ENCODE measurements around the gene SMIM29. TPM values are rescaled to one million over a fixed set of nuclear protein-coding genes. Genes with fewer than 3 reads are reported as not detected.

The SMIM29 gene
- total RNA-seq, 1 experiment from 2014 or later = 25.1 TPM

GRCh38 chr6:34277763-34278112 is 28.9 kb upstream of the SMIM29 start:
- ChIA-PET RAD21 (ENCODE audit: low non-redundant PET in 1 of 2, low total read pairs in 2 of 2, uncharacterized antibody in 2 of 2, unreplicated experiment in 2 of 2) (no interaction called here), POLR2A (no interaction called here), CTCF (no interaction called here)
- no peak overlapping the region for H3K4me3 ChIP-seq (replicated peaks in 1 of 2; ENCODE audit: low read depth in 1 of 2, low read length in 2 of 2)
- H3K27ac ChIP-seq (ENCODE audit: low read depth, low read length) = no peak overlapping the region
- no peak for DNase-seq (ENCODE audit: low read depth, low spot score)
- H4K20me1 ChIP-seq (ENCODE audit: insufficient read depth) = no peaks in the 10 kb centered on the region
- no peak overlapping the region for H3K9ac ChIP-seq (ENCODE audit: low read length)
- no peak overlapping the region for H3K4me2 ChIP-seq (ENCODE audit: low read length)
- ATAC-seq = no peak
- no peaks in the 10 kb centered on the region for H3K36me3 ChIP-seq (ENCODE audit: control insufficient read depth in 1 of 2, insufficient read depth in 2 of 2, low read length in 2 of 2)
- no peaks in the 10 kb centered on the region for H3K79me2 ChIP-seq (ENCODE audit: insufficient read depth, low read length)
- BruUV-seq (replicated peaks) = no TSS peak
- TF ChIP-seq EGR1 (IDR thresholded peaks at IDR 0.05; ENCODE audit: low read depth) = no peak
- TF ChIP-seq CEBPB (IDR thresholded peaks at IDR 0.05; ENCODE audit: low read depth) = no peak
- TF ChIP-seq FOSL1 (IDR thresholded peaks at IDR 0.05; ENCODE audit: low read depth) = no peak
- no peak for TF ChIP-seq SRF (IDR thresholded peaks at IDR 0.05; ENCODE audit: low read depth)
- TF ChIP-seq SP1 (IDR thresholded peaks at IDR 0.05; ENCODE audit: low read depth) = no peak
- TF ChIP-seq ATF3 (IDR thresholded peaks at IDR 0.05) = no peak
- TF ChIP-seq YY1 (IDR thresholded peaks at IDR 0.05; ENCODE audit: extremely low read depth, insufficient replicate concordance, low read depth, low read length) = no peak
- no peak for TF ChIP-seq ELF1 (IDR thresholded peaks at IDR 0.05; ENCODE audit: borderline replicate concordance, low read depth)
- no peak for TF ChIP-seq ZFX (IDR thresholded peaks at IDR 0.05)
- no peak for TF ChIP-seq ZNF274 (IDR thresholded peaks at IDR 0.05; ENCODE audit: low read depth, low read length)
- TF ChIP-seq RAD21 (IDR thresholded peaks at IDR 0.05; ENCODE audit: low read depth) = no peak
- no peak for TF ChIP-seq POLR2AphosphoS5 (IDR thresholded peaks at IDR 0.05; ENCODE audit: low read depth, low read length)
- TF ChIP-seq CBX3 (IDR thresholded peaks at IDR 0.05; ENCODE audit: low read depth) = no peak
- TF ChIP-seq EZH2 (IDR thresholded peaks at IDR 0.05) = no peak
- TF ChIP-seq POLR2A (IDR thresholded peaks at IDR 0.05; ENCODE audit: borderline replicate concordance, extremely low read depth, insufficient read depth, insufficient read length) = no peak
- no peak for TF ChIP-seq SIN3A (IDR thresholded peaks at IDR 0.05; ENCODE audit: low read depth)
- TF ChIP-seq CTCF (IDR thresholded peaks at IDR 0.05 in 2 of 3, conservative IDR thresholded peaks at IDR 0.05 in 1 of 3; ENCODE audit: borderline replicate concordance in 1 of 3, insufficient read depth in 1 of 3, low read depth in 2 of 3, low read length in 2 of 3) = no peak
- intact Hi-C loops (cut with micrococcal nuclease) = no loop called here
- no peak overlapping the region for H2AFZ ChIP-seq (ENCODE audit: low read depth, low read length, poor library complexity, severe bottlenecking)
- no peaks in the 10 kb centered on the region for H3K9me3 ChIP-seq (ENCODE audit: control insufficient read depth in 1 of 2, insufficient read depth in 1 of 2, low read depth in 1 of 2, low read length in 2 of 2)
- no peaks in the 10 kb centered on the region for H3K27me3 ChIP-seq (ENCODE audit: insufficient read depth, low read length)
- no peaks in the 10 kb centered on the region for H3K9me2 ChIP-seq (ENCODE audit: insufficient read depth)
- no peaks in the 10 kb centered on the region for H3K4me1 ChIP-seq (ENCODE audit: control insufficient read depth in 1 of 2, insufficient read depth in 2 of 2, low read length in 2 of 2)
